Neuron (in vitro differentiated cells): ENCODE measurements around the gene GON4L.
A peak's percentile ranks its signal among the peaks of the same experiment; 100 is the strongest.
"Not testable (repeated sequence)": the region's sequence is repeated elsewhere in the genome, so short reads cannot be mapped to it uniquely, and the experiment has no call there.

ENCODE experiments used
- H2AFZ ChIP-seq: one replicate; pipeline ENCODE4 v1.6.1; 2013; ENCODE audit warnings: low read depth, mild to moderate bottlenecking, inconsistent platforms, low read length, moderate library complexity
- H3K27me3 ChIP-seq: one replicate; pipeline ENCODE4 v1.6.1; 2013; ENCODE audit warnings: low read length; ENCODE audit not compliant: insufficient read depth
- H3K36me3 ChIP-seq: one replicate; pipeline ENCODE4 v1.6.1; 2013; ENCODE audit warnings: low read length; ENCODE audit not compliant: insufficient read depth
- H3K4me1 ChIP-seq: one replicate; pipeline ENCODE4 v1.6.1; 2013; ENCODE audit warnings: low read length; ENCODE audit not compliant: insufficient read depth
- H3K4me3 ChIP-seq: 2 replicates; pipeline ENCODE4 v1.5.1; 2013; ENCODE audit warnings: mild to moderate bottlenecking, low read length, moderate library complexity
- H3K9me3 ChIP-seq: one replicate; pipeline ENCODE4 v1.6.1; 2013; ENCODE audit warnings: low read length

The GON4L gene

GRCh38 chr1:155861896-155862295 is 4.9 kb upstream of the GON4L start:
- H2AFZ ChIP-seq = no peak overlapping the region
- peaks cover 21% of the 10 kb centered on the region for H3K36me3 ChIP-seq
- no peaks in the 10 kb centered on the region for H3K27me3 ChIP-seq
- no peaks in the 10 kb centered on the region for H3K9me3 ChIP-seq
- H3K4me1 ChIP-seq = peaks cover 19% of the 10 kb centered on the region
- no peak overlapping the region for H3K4me3 ChIP-seq

DNA sequence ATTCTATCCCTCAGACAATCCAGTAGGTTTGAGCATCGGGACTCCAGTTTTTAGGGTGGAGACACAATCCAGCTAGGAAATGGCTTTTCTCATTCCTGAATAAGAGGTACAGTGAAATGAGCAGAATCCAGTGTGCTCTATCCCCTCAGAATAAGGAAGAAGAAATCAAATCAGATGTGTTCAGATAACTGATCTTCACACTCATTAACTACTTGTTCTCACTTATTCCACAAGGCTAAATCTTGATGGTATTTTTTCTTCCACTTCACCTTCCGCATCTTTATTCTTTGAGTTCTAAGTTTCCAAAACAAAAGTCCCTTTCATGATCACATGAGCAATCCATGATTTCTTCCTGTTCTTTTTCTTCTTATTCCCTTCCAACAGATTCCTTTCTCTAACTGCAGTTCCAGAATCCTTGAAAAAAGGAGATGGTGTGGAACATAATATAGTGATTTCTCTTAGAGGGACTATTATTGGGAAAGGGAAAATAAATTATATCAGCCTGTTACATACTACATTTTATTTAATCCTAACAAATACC is 4.0 kb upstream of the GON4L start:
- Histone ChIP-seq H3K4me3 (peak overlapping the region; percentile 75), H2AFZ (no peak overlapping the region), H3K36me3 (peaks cover 17% of the 10 kb centered on the region), H3K9me3 (no peaks in the 10 kb centered on the region), H3K4me1 (peaks cover 23% of the 10 kb centered on the region), H3K27me3 (no peaks in the 10 kb centered on the region)

DNA sequence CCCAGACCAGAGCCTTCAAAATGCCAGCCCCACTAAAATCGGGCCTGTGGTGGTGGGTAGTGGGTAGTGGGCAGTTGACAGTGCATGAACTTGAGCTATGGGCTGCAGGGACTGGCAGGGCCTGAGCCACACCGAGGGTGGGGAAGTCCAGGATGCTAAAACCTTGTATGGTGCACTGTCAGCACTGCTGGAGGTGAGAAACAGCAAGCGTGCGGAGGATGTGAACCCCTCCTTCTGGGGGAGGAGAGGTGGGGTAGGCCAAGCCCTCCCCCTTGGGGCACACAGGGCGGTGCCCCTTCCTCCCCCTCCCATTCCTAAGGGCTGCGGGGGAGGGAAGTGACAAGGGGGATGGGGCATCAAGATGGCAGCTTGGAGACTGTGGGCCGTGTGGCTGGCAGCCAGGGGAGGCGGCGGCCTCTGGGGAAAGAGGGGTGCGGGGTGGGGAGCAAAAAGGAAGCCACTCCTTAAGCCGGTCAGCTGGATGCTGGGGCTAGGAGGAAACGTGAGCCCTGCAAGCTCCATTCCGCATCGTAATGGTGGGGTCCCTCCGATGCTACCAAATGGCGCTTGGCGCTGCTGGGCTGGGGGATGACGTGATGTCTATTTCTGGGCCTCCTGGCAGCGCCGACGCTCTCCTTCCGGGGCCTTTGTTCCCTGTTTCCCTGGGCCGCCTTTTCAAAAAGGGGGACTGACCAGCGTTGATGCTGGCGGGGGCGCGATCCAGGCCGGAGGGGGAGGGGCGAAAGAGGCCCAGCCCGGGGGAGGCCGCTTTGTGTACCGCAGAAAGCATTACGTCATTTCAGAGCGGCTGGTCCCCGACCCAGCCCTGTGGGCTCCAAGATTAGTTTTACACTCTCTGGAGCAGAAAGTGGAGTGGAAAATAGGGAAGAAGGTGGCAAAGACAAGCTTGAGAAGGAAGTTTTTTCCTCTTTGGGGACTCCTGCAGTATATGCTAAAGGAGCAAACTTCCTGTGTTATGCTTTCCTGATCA is 3.2 kb upstream of the GON4L start:
- peak overlapping the region; percentile 75 for H3K4me3 ChIP-seq
- peaks cover 19% of the 10 kb centered on the region for H3K36me3 ChIP-seq
- H3K9me3 ChIP-seq = no peaks in the 10 kb centered on the region
- peaks cover 25% of the 10 kb centered on the region for H3K4me1 ChIP-seq
- no peak overlapping the region for H2AFZ ChIP-seq
- no peaks in the 10 kb centered on the region for H3K27me3 ChIP-seq

GRCh38 chr1:155859234-155859829 is 2.3 kb upstream of the GON4L start, which contains the start of gene SYT11:
TSS of gene SYT11 (plus strand) at chr1:155859567. CDS start at chr1:155859762, 195 bp downstream.
- no peaks in the 10 kb centered on the region for H3K27me3 ChIP-seq
- peaks cover 25% of the 10 kb centered on the region for H3K4me1 ChIP-seq
- H3K36me3 ChIP-seq = peaks cover 24% of the 10 kb centered on the region
- no peaks in the 10 kb centered on the region for H3K9me3 ChIP-seq
- H3K4me3 ChIP-seq = peak within 1 kb of the TSS; percentile 75
- peak within 1 kb of the TSS; percentile 62 for H2AFZ ChIP-seq

DNA sequence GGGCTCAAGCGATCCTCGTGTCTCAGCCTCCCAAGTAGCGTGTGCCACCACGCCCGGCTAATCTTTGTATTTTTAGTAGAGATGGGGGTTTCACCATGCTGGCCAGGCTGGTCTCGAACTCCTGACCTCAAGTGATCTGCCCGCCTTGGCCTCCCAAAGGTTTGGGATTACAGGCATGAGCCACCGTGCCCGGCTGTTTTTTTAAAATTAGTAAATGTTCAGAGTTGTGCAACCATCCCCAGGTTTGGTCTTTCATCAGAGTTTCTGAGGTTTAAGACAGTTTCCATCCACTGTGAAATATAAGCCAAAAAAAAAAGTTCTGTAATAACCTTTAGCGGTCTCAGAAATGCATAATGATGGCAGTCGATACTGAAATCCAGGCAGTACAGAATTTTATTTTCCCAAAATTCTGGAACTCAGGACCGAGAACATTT is 1.8 kb upstream of the GON4L start:
- no peaks in the 10 kb centered on the region for H3K9me3 ChIP-seq
- H2AFZ ChIP-seq = peak overlapping the region; percentile 62
- peaks cover 26% of the 10 kb centered on the region for H3K36me3 ChIP-seq
- H3K4me1 ChIP-seq = peaks cover 25% of the 10 kb centered on the region
- H3K27me3 ChIP-seq = no peaks in the 10 kb centered on the region
- H3K4me3 ChIP-seq = peak overlapping the region; percentile 75

GRCh38 chr1:155856257-155856974 is 598 bp downstream of the GON4L start:
- peaks cover 35% of the 10 kb centered on the region for H3K36me3 ChIP-seq
- no peaks in the 10 kb centered on the region for H3K9me3 ChIP-seq
- no peak overlapping the region for H2AFZ ChIP-seq
- H3K4me1 ChIP-seq = peaks cover 18% of the 10 kb centered on the region
- no peaks in the 10 kb centered on the region for H3K27me3 ChIP-seq
- peak overlapping the region; percentile 90 for H3K4me3 ChIP-seq

- no peak overlapping the region for H2AFZ ChIP-seq
- H3K36me3 ChIP-seq = peaks cover 67% of the 10 kb centered on the region
- H3K4me3 ChIP-seq = no peak overlapping the region
- H3K27me3 ChIP-seq = no peaks in the 10 kb centered on the region
- peaks cover 5% of the 10 kb centered on the region for H3K9me3 ChIP-seq
- no peaks in the 10 kb centered on the region for H3K4me1 ChIP-seq
Measured at GRCh38 chr1:155850345-155850744, 6.7 kb downstream of the GON4L start.

GRCh38 chr1:155847823-155848529 is 9.0 kb downstream of the GON4L start:
- Histone ChIP-seq H3K36me3 (peaks cover 67% of the 10 kb centered on the region), H2AFZ (no peak overlapping the region), H3K4me1 (no peaks in the 10 kb centered on the region), H3K9me3 (peaks cover 5% of the 10 kb centered on the region), H3K27me3 (no peaks in the 10 kb centered on the region), H3K4me3 (no peak overlapping the region)

DNA sequence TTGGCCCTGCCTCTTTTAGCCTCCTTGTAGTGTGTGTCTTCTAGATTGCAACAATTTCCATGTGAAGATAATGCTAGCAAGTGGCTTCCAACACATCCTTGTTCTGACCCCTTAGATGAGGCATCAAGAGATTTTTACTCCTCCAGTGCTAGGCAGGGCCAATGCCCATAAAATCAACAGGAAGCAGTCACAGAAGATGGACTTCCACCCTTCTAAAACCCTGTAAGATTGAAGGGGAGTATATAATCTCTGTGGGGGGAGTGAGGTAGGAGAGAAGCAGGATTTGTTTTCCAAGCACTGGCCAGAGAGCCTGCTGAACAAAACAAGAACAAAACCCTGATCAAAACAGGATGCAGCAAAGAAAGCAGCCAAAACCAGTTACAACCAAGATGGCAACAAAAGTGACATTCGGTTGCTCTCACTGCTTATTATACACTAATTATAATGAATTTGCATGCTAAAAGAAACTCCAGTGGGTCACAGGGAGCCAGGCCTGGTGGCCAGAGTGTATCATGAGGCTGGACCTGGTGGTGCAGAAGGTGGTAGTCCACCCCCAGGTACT is 12.1 kb downstream of the GON4L start:
- Histone ChIP-seq H3K9me3 (peaks cover 5% of the 10 kb centered on the region), H3K4me1 (no peaks in the 10 kb centered on the region), H2AFZ (no peak overlapping the region), H3K27me3 (no peaks in the 10 kb centered on the region), H3K36me3 (peaks cover 48% of the 10 kb centered on the region), H3K4me3 (no peak overlapping the region)

- Histone ChIP-seq H3K36me3 (peaks cover 33% of the 10 kb centered on the region), H2AFZ (no peak overlapping the region)
Measured at GRCh38 chr1:155840386-155840785, 16.6 kb downstream of the GON4L start.

GRCh38 chr1:155835548-155835947 is 21.5 kb downstream of the GON4L start:
- Histone ChIP-seq H3K27me3 (no peaks in the 10 kb centered on the region), H3K4me3 (no peak overlapping the region), H3K4me1 (peaks cover 28% of the 10 kb centered on the region), H3K9me3 (peaks cover 3% of the 10 kb centered on the region), H2AFZ (no peak overlapping the region), H3K36me3 (peaks cover 9% of the 10 kb centered on the region)

More at GRCh38 chr1:155840386-155840785, 16.6 kb downstream of the GON4L start:
- peaks cover 2% of the 10 kb centered on the region for H3K9me3 ChIP-seq
- H3K27me3 ChIP-seq = no peaks in the 10 kb centered on the region
- no peak overlapping the region for H3K4me3 ChIP-seq
- H3K4me1 ChIP-seq = peaks cover 11% of the 10 kb centered on the region

DNA sequence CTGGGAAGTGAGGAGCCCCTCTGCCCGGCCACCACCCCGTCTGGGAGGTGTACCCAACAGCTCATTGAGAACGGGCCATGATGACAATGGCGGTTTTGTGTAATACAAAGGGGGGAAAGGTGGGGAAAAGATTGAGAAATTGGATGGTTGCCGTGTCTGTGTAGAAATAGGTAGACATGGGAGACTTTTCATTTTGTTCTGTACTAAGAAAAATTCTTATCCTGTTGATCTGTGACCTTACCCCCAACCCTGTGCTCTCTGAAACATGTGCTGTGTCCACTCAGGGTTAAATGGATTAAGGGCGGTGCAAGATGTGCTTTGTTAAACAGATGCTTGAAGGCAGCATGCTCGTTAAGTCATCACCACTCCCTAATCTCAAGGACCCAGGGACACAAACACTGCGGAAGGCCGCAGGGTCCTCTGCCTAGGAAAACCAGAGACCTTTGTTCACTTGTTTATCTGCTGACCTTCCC is 22.1 kb downstream of the GON4L start:
- H3K36me3 ChIP-seq, H3K9me3 ChIP-seq, H2AFZ ChIP-seq, H3K27me3 ChIP-seq: not testable (repeated sequence)
- Histone ChIP-seq H3K4me3 (peak overlapping the region; percentile 24), H3K4me1 (peaks cover 28% of the 10 kb centered on the region)
